Measurements from ENCODE around the gene SEPTIN12.

- TF ChIP-seq, protein P1, sequence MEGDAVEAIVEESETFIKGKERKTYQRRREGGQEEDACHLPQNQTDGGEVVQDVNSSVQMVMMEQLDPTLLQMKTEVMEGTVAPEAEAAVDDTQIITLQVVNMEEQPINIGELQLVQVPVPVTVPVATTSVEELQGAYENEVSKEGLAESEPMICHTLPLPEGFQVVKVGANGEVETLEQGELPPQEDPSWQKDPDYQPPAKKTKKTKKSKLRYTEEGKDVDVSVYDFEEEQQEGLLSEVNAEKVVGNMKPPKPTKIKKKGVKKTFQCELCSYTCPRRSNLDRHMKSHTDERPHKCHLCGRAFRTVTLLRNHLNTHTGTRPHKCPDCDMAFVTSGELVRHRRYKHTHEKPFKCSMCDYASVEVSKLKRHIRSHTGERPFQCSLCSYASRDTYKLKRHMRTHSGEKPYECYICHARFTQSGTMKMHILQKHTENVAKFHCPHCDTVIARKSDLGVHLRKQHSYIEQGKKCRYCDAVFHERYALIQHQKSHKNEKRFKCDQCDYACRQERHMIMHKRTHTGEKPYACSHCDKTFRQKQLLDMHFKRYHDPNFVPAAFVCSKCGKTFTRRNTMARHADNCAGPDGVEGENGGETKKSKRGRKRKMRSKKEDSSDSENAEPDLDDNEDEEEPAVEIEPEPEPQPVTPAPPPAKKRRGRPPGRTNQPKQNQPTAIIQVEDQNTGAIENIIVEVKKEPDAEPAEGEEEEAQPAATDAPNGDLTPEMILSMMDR (IDR thresholded peaks at IDR 0.05): no peak
- TF ChIP-seq POLR2A (IDR thresholded peaks at IDR 0.05) (no peak), POLR2AphosphoS5 (IDR thresholded peaks at IDR 0.05) (no peak)
Measured at GRCh38 chr16:4799171-4799855, 11.2 kb upstream of the SEPTIN12 start.
